ENCODE data around the gene FAM241B. TPM values are rescaled to one million over a fixed set of nuclear protein-coding genes. Genes with fewer than 3 reads are reported as not detected.

The FAM241B gene
- total RNA-seq, 1 experiment from 2014 or later: 18.0 TPM

DNA sequence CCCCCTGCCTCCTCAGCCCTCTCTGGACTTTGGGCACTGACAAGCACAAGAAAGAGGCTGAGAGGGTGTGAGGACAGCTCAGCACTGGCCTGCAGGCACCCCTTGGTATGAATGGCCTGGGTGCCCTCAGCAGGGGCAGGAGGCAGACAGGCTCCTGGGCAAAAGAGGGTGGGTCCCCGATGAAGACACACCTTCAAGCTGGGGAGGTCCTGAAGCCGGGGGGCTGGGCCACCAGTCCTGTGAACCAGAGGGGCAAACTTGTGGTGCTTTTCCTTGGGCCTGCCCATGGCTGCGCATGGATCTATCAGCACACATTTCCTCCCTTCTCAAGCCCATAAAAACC lies 22.8 kb downstream of the FAM241B start:
- no peak for ATAC-seq
- no peak for TF ChIP-seq JUND (IDR thresholded peaks at IDR 0.05)
- ChIA-PET CTCF (interaction anchor here (0.7 to 1.9 kb wide), 4 partner anchors 9 to 245 kb away, joined by 3 to 7 read pairs (median 4); no protein-coding TSS in a partner anchor), RAD21 (ENCODE audit: low non-redundant PET in 1 of 2, low total read pairs in 2 of 2, uncharacterized antibody in 2 of 2, unreplicated experiment in 2 of 2) (no interaction called here), POLR2A (no interaction called here)
- Histone ChIP-seq H3K79me2 (ENCODE audit: insufficient read depth, low read length) (no peaks in the 10 kb centered on the region), H3K9me2 (ENCODE audit: insufficient read depth) (no peaks in the 10 kb centered on the region), H3K36me3 (ENCODE audit: control insufficient read depth in 1 of 2, insufficient read depth in 2 of 2, low read length in 2 of 2) (no peaks in the 10 kb centered on the region), H3K9ac (ENCODE audit: low read length) (no peak overlapping the region), H3K27ac (ENCODE audit: low read depth, low read length) (no peak overlapping the region), H3K4me2 (ENCODE audit: low read length) (no peak overlapping the region), H3K4me1 (ENCODE audit: control insufficient read depth in 1 of 2, insufficient read depth in 2 of 2, low read length in 2 of 2) (no peaks in the 10 kb centered on the region), H3K9me3 (ENCODE audit: control insufficient read depth in 1 of 2, insufficient read depth in 1 of 2, low read depth in 1 of 2, low read length in 2 of 2) (no peaks in the 10 kb centered on the region), H4K20me1 (ENCODE audit: insufficient read depth) (no peaks in the 10 kb centered on the region), H3K4me3 (replicated peaks in 1 of 2; ENCODE audit: low read depth in 1 of 2, low read length in 2 of 2) (no peak overlapping the region), H3K27me3 (ENCODE audit: insufficient read depth, low read length) (no peaks in the 10 kb centered on the region), H2AFZ (ENCODE audit: low read depth, low read length, poor library complexity, severe bottlenecking) (no peak overlapping the region)
- intact Hi-C loops (cut with micrococcal nuclease): no loop called here
- no peak for DNase-seq (ENCODE audit: low read depth, low spot score)
- BruUV-seq (replicated peaks): no TSS peak

DNA sequence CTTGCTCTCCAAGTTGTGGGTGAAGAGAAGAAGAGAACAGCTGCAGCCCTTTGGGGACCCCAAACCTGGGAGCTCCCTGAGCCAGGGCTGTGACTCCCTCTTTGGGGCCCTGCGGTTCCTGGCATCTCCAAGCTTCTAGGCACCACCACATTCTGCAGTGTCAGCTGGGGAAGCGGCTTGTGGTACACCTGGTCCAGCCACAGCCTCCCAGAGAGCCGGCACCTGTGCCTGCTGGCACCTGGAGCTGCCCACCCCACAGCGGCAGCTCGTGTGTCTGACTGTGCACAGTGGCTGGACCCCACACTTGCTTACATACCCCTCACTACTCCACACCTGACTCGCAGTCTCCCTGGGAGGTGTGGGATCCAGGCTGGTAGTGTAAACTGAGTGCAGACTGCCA lies 23.5 kb downstream of the FAM241B start:
- H3K4me2 ChIP-seq (ENCODE audit: low read length): no peak overlapping the region
- H4K20me1 ChIP-seq (ENCODE audit: insufficient read depth): no peaks in the 10 kb centered on the region
- H3K4me1 ChIP-seq (ENCODE audit: control insufficient read depth in 1 of 2, insufficient read depth in 2 of 2, low read length in 2 of 2): no peaks in the 10 kb centered on the region
- H3K27ac ChIP-seq (ENCODE audit: low read depth, low read length): no peak overlapping the region
- no peak for DNase-seq (ENCODE audit: low read depth, low spot score)
- no peak overlapping the region for H2AFZ ChIP-seq (ENCODE audit: low read depth, low read length, poor library complexity, severe bottlenecking)
- CTCF ChIA-PET: interaction anchor here (0.7 to 1.9 kb wide), 5 partner anchors 9 to 245 kb away, joined by 3 to 7 read pairs (median 3); no protein-coding TSS in a partner anchor
- intact Hi-C loops (cut with micrococcal nuclease): no loop called here
- H3K9me3 ChIP-seq (ENCODE audit: control insufficient read depth in 1 of 2, insufficient read depth in 1 of 2, low read depth in 1 of 2, low read length in 2 of 2): no peaks in the 10 kb centered on the region
- no TSS peak for BruUV-seq (replicated peaks)
- no peaks in the 10 kb centered on the region for H3K9me2 ChIP-seq (ENCODE audit: insufficient read depth)
- H3K27me3 ChIP-seq (ENCODE audit: insufficient read depth, low read length): peaks cover 4% of the 10 kb centered on the region; the same call in 1 of the 2 replicates
- TF ChIP-seq EZH2 (IDR thresholded peaks at IDR 0.05) (no peak), ZNF274 (IDR thresholded peaks at IDR 0.05; ENCODE audit: low read depth, low read length) (no peak), CEBPB (IDR thresholded peaks at IDR 0.05; ENCODE audit: low read depth) (no peak), EGR1 (IDR thresholded peaks at IDR 0.05; ENCODE audit: low read depth) (no peak), JUND (IDR thresholded peaks at IDR 0.05) (no peak), YY1 (IDR thresholded peaks at IDR 0.05; ENCODE audit: extremely low read depth, insufficient replicate concordance, low read depth, low read length) (no peak), ZFX (IDR thresholded peaks at IDR 0.05) (no peak), POLR2A (IDR thresholded peaks at IDR 0.05; ENCODE audit: borderline replicate concordance, extremely low read depth, insufficient read depth, insufficient read length) (no peak), RAD21 (IDR thresholded peaks at IDR 0.05; ENCODE audit: low read depth) (no peak), POLR2AphosphoS5 (IDR thresholded peaks at IDR 0.05; ENCODE audit: low read depth, low read length) (no peak)
- TF ChIP-seq, protein P1, sequence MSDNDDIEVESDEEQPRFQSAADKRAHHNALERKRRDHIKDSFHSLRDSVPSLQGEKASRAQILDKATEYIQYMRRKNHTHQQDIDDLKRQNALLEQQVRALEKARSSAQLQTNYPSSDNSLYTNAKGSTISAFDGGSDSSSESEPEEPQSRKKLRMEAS (IDR thresholded peaks at IDR 0.05): no peak
- TF ChIP-seq, protein P2, sequence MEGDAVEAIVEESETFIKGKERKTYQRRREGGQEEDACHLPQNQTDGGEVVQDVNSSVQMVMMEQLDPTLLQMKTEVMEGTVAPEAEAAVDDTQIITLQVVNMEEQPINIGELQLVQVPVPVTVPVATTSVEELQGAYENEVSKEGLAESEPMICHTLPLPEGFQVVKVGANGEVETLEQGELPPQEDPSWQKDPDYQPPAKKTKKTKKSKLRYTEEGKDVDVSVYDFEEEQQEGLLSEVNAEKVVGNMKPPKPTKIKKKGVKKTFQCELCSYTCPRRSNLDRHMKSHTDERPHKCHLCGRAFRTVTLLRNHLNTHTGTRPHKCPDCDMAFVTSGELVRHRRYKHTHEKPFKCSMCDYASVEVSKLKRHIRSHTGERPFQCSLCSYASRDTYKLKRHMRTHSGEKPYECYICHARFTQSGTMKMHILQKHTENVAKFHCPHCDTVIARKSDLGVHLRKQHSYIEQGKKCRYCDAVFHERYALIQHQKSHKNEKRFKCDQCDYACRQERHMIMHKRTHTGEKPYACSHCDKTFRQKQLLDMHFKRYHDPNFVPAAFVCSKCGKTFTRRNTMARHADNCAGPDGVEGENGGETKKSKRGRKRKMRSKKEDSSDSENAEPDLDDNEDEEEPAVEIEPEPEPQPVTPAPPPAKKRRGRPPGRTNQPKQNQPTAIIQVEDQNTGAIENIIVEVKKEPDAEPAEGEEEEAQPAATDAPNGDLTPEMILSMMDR (IDR thresholded peaks at IDR 0.05 in 2 of 3, conservative IDR thresholded peaks at IDR 0.05 in 1 of 3; ENCODE audit: borderline replicate concordance in 1 of 3, insufficient read depth in 1 of 3, low read depth in 2 of 3, low read length in 2 of 3): no peak
- TF ChIP-seq, protein P3, sequence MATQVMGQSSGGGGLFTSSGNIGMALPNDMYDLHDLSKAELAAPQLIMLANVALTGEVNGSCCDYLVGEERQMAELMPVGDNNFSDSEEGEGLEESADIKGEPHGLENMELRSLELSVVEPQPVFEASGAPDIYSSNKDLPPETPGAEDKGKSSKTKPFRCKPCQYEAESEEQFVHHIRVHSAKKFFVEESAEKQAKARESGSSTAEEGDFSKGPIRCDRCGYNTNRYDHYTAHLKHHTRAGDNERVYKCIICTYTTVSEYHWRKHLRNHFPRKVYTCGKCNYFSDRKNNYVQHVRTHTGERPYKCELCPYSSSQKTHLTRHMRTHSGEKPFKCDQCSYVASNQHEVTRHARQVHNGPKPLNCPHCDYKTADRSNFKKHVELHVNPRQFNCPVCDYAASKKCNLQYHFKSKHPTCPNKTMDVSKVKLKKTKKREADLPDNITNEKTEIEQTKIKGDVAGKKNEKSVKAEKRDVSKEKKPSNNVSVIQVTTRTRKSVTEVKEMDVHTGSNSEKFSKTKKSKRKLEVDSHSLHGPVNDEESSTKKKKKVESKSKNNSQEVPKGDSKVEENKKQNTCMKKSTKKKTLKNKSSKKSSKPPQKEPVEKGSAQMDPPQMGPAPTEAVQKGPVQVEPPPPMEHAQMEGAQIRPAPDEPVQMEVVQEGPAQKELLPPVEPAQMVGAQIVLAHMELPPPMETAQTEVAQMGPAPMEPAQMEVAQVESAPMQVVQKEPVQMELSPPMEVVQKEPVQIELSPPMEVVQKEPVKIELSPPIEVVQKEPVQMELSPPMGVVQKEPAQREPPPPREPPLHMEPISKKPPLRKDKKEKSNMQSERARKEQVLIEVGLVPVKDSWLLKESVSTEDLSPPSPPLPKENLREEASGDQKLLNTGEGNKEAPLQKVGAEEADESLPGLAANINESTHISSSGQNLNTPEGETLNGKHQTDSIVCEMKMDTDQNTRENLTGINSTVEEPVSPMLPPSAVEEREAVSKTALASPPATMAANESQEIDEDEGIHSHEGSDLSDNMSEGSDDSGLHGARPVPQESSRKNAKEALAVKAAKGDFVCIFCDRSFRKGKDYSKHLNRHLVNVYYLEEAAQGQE (IDR thresholded peaks at IDR 0.05; ENCODE audit: low read depth): no peak
- H3K4me3 ChIP-seq (replicated peaks in 1 of 2; ENCODE audit: low read depth in 1 of 2, low read length in 2 of 2): no peak overlapping the region
- POLR2A ChIA-PET: no interaction called here
- RAD21 ChIA-PET (ENCODE audit: low non-redundant PET in 1 of 2, low total read pairs in 2 of 2, uncharacterized antibody in 2 of 2, unreplicated experiment in 2 of 2): no interaction called here
- ATAC-seq: no peak
- no peaks in the 10 kb centered on the region for H3K36me3 ChIP-seq (ENCODE audit: control insufficient read depth in 1 of 2, insufficient read depth in 2 of 2, low read length in 2 of 2)
- H3K9ac ChIP-seq (ENCODE audit: low read length): no peak overlapping the region
- no peaks in the 10 kb centered on the region for H3K79me2 ChIP-seq (ENCODE audit: insufficient read depth, low read length)

Measured in HCT116 (cell line).